HL-60/S4 (cell line): Measurements from ENCODE around the gene F7.
"Not testable (repeated sequence)": the region's sequence is repeated elsewhere in the genome, so short reads cannot be mapped to it uniquely, and the experiment has no call there.

Source experiments
- in situ Hi-C: fragments of 300-500 bp; cut with MboI; formaldehyde crosslinking; loops from 2 replicates; pipeline ENCODE4 v1.14.3; 2022; ENCODE audit warnings: low sequenced_read_pairs

Gene F7

DNA sequence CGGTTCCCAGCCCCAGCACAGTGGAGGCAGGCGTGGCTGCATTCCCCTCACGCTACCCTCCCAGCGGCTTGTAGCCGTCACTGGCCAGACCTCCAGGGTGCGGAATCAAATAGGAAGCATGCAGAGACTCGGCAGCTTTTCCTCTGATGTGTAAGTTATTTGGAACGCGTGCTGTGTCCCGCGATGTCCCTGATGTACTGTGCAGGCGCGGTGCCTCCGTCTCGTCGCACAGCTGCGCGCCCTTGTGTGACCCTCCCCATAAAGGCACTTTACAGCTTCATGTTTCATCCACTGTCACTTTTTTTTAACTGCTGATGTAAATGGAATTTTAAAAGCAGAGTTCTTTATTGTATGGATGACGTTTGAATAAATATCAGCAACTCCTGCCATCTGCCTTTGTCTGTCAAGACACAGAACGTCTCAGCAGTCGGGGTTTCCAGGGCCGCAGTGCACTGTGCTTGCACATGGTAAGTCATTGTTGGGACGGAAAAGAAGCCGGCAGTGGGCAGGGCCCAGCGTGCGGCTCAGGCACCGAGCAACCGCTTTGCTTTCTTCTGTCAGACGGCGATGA, 7.3 kb upstream of the F7 start:
- in situ Hi-C loops, result no loop called here

DNA sequence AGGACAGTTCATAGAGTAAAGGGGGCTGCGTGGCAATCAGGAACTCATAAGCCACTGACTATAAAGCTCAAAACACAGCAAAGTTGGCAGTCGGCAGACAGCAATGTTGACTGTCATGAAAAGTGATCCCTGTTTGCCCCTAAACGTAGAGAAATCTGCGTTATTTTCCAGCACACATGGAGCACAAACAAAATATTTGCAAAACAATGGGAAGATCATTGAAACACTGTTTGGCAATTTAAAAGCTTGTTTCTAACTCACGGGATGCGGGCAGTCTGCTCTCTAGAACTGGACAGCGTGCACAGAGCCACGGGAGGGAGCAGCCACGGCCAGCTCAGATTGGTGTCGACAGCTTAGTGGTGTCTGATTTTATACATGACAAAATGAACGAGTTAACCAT, 6.4 kb upstream of the F7 start:
- in situ Hi-C loops, result no loop called here

DNA sequence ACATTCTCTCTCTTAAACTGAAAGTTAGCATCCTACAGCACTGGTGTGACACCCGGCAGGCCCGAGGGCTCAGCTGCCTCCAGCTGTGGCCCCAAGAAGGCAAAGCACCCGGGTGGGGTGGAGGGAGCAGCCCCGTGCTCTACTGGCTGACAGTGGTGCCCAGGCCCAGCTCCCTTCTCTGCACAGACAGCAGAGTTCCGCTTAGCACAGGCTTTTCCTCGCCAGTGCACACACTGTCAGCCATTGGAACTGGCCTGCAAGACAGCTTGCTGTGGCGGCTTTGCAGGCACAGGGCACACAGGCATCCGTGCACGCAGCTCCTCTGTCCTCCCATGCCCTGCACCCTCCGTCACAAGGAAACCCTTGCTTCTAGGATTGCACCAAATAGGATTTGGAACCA, 3.3 kb upstream of the F7 start:
- in situ Hi-C loops, result not testable (repeated sequence)

DNA sequence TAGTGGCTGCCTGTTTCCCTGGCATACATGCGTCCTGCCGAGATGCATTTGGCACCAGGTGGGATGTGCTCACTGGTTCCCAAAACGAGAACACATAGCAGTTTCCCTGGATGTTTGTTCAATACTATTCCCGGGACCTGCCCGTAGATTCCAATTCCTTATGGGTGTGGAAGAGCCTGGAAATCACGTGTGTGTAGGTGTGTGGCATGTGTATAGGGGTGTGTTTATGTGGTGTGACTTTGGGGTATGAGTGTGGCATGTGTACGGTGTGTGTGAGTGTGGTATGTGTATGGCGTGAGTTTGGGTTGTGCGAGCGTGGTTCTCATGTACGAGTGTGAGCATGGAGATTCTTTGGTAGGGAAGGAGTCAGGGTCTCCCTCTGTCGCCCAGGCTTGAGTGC, 2.9 kb upstream of the F7 start:
- in situ Hi-C loops, result no loop called here

DNA sequence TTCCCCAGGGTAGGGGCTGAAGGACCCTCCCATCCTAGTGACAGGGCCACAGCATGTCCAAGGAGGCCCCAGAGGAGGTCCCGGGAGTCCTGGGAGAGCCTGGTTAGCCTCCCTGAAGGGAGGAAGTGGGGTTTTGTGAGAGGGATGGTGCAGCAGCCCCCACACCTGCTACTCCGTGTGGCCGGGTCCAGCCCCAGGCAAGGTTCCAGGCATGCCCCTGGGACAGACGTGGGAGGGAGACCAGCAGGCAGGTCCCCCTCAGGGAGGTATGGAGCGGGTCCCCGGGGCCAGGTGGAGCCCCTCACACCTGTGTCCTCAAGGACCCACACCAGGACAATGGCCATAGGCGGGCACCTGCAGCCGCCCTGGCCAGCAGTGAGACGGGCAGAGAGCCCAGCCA, 1.9 kb upstream of the F7 start:
- in situ Hi-C loops, result no loop called here

DNA sequence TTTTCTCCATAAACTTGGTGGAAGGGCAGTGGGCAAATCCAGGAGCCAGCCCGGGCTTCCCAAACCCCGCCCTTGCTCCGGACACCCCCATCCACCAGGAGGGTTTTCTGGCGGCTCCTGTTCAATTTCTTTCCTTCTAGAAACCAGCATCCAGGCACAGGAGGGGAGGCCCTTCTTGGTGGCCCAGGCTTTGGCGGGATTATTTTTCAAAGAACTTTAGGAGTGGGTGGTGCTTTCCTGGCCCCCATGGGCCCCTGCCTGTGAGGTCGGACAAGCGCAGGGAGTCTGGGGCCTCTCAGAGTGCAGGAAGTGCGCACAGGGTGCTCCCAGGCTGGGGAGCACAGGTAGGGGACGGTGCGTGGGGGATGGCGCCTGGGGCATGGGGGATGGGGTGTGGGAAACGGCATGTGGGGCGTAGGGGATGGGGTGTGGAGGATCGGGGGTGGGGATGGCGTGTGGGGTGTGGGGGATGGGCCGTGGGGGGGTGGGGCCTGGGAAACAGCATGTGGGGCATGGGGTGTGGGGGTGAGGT, 396 bp downstream of the F7 start:
- in situ Hi-C loops, result no loop called here

DNA sequence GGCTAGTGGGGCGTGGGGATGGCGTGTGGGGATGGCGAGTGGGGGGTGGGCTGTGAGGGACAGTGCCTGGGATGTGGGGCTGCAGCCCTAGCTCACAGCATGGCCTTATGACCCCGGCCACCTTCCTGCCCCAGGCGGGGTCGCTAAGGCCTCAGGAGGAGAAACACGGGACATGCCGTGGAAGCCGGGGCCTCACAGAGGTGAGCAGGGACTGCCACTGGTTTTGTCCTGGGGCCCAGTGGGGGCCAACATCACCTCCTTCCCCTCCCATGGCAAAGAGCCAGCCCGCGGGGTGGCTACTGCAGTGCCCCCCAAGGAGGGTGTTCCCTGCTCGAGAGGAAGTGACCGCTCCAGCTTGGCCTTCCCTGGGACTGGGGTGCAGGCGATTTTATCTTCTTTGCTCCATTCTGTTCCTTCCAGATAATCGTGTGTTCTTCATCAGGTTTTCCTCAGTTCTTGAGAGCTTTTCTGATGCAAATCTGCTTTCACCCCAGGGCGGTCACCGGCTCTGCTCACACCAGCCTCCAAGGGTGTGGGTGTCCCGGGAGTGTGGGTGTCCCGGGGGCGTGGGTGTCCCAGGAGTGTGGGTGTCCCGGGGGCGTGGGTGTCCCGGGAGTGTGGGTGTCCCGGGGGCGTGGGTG, 1.2 kb downstream of the F7 start:
- in situ Hi-C loops, result no loop called here

DNA sequence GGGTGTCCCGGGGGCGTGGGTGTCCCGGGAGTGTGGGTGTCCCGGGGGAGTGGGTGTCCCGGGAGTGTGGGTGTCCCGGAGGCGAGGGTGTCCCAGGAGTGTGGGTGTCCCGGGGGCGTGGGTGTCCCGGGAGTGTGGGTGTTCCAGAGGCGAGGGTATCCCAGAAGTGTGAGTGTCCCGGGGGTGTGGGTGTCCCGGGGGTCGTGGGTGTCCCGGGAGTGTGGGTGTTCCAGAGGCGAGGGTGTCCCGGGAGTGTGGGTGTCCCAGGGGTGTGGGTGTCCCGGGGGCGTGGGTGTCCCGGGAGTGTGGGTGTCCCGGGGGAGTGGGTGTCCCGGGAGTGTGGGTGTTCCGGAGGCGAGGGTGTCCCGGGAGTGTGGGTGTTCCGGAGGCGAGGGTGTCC, 2.9 kb downstream of the F7 start:
- in situ Hi-C loops, result not testable (repeated sequence)

DNA sequence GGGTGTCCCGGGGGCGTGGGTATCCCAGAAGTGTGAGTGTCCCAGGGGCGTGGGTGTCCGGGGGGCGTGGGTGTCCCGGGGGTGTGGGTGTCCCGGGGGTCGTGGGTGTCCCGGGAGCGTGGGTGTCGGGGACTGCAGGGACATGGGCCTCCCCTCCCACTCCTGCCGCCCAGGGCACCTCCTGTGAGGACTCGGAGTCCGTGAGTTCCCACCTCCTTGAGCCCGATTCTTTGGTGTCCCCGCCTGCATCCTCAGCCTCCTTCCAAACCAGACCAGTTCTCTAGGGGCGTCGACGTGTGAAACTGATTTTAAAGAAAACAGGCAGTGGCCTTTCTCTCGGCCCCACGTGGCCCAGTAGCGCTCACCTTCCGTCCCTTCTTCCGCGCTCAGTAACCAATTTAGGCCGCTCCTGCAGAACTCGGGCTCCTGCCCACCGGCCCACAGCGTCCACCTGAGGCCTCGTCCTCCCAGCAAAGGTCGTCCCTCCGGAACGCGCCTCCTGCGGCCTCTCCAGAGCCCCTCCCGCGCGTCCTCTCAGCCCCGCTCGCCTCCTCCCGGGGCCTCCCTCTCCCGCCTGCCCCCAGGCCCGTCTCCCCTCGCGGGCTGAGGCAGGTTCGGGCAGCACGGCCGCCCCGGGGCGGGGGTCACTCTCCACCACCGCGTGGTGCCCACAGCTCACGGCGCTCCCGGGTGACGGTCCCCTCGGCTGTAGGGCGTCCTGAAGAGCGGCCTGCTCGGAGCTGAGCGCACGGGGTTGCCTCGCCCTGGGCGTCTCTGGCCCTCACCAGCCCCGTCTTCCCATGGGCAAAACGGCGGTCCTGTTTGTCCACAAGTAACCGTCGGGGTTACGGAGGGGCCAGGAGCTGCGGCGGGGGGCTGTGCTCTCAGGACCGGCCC, 3.8 kb downstream of the F7 start:
- in situ Hi-C loops, result no loop called here

DNA sequence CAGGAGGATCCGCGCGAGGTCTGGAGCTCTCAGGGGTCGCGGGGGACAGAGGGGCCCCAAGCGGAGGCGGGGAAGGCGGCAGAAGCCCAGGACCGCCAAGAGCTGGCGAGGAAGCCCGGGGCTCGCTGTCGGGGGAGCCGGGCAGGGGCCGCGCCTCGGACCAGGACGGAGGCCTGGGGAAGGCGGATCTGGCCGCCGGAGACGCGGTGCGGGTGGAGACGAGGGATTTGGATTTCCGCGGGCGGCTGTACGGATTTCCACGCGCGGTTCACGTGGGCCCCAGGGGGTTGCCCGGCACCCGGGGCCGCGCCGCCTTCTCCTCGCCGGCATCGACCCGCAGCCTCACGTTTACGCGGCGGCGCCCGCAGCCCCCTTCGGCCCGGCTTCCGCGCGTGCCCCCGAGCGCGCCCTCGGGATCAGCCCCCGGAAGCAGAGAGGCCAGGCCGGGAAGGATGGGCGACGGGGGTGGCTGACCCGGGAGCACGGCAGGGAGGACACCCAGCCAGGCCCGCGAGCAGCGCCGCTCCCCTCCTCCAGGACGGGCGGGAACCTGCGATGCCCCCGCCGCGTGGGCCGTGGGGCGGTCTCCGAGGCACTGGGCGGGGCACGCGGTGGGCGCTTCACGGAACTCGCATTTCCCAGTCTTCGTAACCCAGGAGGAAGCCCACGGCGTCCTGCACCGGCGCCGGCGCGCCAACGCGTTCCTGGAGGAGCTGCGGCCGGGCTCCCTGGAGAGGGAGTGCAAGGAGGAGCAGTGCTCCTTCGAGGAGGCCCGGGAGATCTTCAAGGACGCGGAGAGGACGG, 4.7 kb downstream of the F7 start:
- in situ Hi-C loops, result no loop called here

DNA sequence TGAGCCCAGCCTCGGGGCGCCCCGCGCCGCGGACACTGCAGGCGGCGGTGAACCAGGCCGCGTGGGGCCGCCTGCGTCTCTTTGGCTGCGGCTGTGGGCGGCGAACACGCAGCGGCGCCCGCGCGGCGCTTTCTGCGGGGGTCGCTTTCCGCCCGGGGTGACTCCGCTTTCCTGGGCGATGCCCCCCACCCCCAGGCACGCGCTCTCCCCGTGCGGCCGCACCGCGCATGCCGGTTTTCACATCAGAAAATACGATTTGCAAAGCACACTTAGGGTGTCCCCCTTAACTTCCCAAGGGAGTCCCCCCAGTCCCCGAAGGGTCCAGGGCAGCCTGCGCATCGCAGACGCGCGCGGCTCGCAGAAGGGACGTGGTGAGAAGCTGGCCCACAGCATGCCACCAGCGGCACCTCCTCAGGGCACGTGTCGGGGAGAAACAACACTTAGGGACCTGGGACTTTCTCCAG, 5.3 kb downstream of the F7 start:
- in situ Hi-C loops, result no loop called here

DNA sequence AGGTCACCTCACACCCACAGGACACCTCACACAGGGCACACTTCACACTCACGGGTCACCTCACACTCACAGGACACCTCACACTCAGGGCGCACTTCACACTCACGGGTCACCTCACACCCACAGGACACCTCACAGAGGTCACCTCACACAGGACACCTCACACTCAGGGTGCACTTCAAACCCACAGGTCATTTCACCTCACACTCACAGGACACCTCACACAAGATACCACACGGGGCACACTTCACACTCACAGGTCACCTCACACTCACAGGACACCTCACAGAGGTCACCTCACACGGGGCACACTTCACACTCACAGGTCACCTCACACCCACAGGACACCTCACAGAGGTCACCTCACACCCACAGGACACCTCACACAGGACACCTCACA, 6.2 kb downstream of the F7 start:
- in situ Hi-C loops, result not testable (repeated sequence)

DNA sequence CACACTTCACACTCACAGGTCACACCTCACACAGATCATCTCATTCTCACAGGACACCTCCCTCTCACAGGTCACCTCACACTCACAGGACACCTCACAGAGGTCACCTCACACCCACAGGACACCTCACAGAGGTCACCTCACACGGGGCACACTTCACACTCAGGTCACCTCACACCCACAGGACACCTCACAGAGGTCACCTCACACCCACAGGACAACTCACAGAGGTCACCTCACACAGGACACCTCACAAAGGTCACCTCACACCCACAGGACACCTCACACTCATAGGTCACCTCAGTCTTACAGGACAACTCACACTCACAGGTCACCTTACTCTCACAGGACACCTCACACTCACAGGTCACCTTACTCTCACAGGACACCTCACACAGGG, 6.9 kb downstream of the F7 start:
- in situ Hi-C loops, result not testable (repeated sequence)

DNA sequence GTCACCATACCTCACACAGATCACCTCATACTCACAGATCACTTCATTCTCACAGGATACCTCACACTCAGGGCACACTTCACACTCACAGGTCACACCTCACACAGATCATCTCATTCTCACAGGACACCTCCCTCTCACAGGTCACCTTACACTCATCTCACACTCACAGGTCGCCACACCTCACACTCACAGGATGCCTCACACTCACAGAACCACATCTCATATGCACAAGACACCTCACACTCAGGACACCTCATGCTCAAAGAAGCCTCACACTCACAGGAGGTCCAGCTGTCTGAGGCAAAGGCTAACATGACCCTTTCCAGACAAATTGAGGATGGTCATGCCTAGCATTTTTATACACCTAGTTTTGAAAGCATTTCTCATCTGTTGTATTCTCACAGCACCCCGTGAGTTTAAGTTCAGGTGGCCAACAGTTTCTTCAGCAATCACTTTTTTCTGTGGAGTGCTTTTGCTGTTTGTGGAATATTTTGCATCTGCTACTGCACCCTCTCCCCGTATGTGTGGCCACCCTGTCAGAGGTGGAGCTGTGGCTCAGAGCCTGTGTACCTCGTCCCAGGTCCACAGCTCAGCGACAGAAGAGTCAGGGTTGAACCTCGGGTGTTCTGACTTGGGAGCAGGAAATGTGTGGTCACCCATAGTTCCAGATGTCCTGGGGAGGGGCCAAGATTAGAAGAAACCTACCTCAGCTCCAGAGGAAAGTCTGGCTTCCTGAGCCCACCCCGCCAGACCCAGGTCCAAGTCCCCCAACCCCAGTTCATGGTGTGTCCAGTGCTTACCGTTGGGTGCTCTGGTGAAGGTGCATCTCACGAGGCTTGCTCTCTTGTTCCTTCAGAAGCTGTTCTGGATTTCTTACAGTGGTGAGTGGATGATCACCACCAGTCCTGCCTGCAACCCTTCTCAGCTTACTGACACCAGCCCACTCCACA, 7.6 kb downstream of the F7 start:
- in situ Hi-C loops, result no loop called here

DNA sequence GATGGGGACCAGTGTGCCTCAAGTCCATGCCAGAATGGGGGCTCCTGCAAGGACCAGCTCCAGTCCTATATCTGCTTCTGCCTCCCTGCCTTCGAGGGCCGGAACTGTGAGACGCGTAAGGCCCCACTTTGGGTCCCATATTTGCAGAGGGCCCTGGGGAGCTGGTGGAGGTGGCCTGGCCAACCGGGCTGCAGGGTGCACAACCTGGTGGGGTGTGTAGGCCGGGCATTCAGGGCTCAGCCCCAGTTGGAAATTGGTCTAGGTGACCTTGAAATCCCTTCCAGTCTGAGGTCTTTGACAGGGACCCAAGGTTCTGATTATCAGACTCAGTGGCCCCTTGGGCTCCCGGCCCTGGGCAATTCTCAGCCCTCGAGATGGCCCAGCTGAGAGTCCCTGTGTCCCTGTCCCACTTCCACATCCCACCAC, 8.3 kb downstream of the F7 start:
- in situ Hi-C loops, result no loop called here

DNA sequence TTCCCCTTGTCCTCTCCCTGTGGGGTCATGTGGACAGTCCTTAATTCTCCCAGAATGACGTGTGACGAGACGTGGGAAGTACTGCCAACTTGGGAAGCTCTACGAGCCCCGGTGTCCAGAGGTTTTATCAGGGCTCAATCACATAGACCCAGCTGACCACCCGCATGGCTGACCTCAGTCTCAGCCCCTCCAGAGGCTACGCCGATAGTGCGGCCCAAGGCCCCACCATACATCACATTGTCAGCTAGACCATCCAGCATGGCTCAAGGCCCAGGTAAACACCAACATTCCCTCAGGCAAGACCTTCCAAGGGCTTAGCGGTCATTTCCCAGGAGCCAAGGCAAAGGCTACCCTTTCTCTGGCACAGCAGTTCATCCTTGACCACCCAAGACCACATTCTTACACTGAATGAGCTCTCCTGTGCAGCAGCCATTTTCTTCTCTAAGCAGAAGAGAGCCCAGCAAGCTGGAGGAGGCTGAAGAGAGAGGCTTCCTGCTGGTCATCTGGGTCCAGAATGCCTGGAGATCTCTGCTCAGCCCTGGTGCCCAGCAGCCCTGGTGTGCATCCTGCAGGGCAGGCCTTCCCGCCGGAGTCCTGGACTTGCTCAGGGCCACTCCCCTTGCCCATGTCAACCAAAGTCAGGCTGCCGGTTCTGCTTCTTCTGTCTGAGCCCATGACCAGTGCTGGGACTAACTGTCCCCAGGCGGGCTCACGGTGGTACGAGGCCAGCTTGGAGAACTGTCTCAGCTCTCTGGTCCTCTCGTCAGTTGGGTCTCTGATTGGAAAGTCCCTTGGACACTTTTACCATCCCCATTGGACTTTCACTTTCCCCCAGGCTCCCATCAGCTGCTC, 9.1 kb downstream of the F7 start:
- in situ Hi-C loops, result no loop called here

DNA sequence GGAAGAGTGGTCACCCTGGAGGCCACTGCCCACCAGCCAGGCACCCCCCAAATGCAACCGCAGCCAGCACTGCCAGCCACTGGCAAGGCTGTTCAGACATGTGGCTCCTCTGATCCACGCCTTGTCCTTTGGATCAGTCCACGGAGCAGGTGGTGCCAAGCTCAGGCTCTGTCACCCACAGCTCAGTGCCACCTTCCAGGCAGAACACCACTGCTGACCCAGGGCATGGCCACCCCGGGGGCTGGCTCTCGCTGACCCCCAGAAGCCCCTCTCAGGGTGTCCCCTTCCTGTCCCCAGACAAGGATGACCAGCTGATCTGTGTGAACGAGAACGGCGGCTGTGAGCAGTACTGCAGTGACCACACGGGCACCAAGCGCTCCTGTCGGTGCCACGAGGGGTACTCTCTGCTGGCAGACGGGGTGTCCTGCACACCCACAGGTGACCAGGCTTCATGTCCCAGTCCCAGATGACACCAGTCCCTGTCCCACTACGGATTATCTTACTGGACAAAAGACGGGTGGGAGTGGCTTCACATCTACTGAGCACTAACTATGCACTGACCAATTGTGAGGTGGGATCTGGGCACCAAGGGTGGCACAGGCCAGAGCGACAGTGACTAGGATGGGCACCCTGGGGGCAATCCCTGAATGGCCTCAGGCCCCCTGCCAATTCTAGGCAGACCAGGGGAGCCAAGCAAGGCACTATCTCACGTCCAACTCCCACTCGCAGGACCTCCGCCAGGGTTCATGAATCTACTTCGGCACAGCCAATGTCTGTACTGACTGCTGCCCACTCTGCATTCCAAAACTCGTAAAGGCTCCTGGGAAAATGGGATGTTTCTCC, 10.0 kb downstream of the F7 start:
- in situ Hi-C loops, result no loop called here

DNA sequence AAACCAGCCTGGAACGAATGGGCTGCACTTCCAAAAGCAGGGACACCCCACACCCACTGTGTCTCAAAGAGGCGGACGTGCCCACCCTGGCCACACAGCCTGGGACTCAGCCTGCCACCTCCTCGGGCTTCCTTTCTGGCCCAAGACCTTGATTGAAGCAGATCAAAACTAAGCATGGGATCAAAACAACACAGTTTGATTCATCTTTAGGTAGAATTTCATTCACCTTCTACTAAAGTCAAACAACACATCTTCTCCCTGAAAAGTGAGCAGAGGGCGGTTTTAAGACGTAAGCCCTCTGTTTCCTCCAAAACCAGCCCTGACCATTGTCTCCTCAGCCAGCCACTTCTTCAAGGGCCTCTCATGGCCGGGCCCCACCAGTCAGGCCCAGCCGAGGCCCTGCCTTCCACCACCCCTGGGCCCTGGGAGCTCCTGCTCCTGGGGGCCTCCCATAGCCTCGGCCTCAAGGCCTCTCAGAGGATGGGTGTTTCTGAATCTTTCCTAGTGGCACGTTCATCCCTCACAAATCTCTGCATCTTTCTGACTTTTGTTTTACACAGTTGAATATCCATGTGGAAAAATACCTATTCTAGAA, 10.7 kb downstream of the F7 start:
- in situ Hi-C loops, result no loop called here
